ENCODE results near the gene ABHD12B.

DNA sequence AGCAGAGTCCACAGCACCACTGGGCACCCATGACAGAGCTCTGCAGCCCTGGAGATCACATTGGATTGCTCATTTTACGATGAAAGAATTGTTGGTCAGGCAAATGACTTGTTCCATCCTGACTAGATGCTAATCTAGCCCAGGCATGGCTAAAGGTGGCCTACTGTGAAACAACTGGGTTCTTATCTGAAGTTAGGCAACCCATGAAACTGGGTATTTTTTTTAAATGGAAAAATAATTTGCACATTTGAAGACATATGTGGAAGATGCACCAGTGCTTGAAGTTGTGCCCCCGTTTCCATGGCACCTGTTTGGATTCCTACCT is 64.1 kb downstream of the ABHD12B start:
- TF ChIP-seq POLR2A (IDR thresholded peaks at IDR 0.05): no peak
- TF ChIP-seq, protein P1, sequence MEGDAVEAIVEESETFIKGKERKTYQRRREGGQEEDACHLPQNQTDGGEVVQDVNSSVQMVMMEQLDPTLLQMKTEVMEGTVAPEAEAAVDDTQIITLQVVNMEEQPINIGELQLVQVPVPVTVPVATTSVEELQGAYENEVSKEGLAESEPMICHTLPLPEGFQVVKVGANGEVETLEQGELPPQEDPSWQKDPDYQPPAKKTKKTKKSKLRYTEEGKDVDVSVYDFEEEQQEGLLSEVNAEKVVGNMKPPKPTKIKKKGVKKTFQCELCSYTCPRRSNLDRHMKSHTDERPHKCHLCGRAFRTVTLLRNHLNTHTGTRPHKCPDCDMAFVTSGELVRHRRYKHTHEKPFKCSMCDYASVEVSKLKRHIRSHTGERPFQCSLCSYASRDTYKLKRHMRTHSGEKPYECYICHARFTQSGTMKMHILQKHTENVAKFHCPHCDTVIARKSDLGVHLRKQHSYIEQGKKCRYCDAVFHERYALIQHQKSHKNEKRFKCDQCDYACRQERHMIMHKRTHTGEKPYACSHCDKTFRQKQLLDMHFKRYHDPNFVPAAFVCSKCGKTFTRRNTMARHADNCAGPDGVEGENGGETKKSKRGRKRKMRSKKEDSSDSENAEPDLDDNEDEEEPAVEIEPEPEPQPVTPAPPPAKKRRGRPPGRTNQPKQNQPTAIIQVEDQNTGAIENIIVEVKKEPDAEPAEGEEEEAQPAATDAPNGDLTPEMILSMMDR (IDR thresholded peaks at IDR 0.05): no peak

All from prostate gland (tissue), 2 donors.